Stimulated activated CD8-positive, alpha-beta memory T cell treated with anti-CD3 and anti-CD28 coated beads, Interleukin-12 subunit alpha, Interleukin-12 subunit beta, amount 100 ng/mL, for 1 hour (primary cell): ENCODE results near the gene COG2.
"Not testable (repeated sequence)": the region's sequence is repeated elsewhere in the genome, so short reads cannot be mapped to it uniquely, and the experiment has no call there.

ENCODE experiments used
- DNase-seq: peaks from one replicate; pipeline ENCODE4 v3.0.0-alpha.2; 2020; ENCODE audit warnings: low read depth

The COG2 gene

GRCh38 chr1:230626232-230626631 lies 16.0 kb upstream of the COG2 start:
- DNase-seq: no peak

- DNase-seq: no peak
These were observed 14.5 kb upstream of the COG2 start for GRCh38 chr1:230627767-230628166.

- no peak for DNase-seq
These were observed 12.8 kb upstream of the COG2 start for GRCh38 chr1:230629511-230629910.

- no peak for DNase-seq
These were observed 10.8 kb upstream of the COG2 start for GRCh38 chr1:230631477-230631876.

- DNase-seq: no peak
These were observed 9.9 kb upstream of the COG2 start for GRCh38 chr1:230632273-230632873.

GRCh38 chr1:230633469-230633868 lies 8.8 kb upstream of the COG2 start:
- DNase-seq: no peak

GRCh38 chr1:230634384-230634783 lies 7.9 kb upstream of the COG2 start:
- no peak for DNase-seq

- no peak for DNase-seq
These were observed 5.6 kb upstream of the COG2 start for GRCh38 chr1:230636575-230637148.

- no peak for DNase-seq
These were observed 2.5 kb upstream of the COG2 start for GRCh38 chr1:230639714-230640209.

- no peak for DNase-seq
These were observed 935 bp upstream of the COG2 start for GRCh38 chr1:230641346-230641745.

GRCh38 chr1:230641900-230642262 lies 400 bp upstream of the COG2 start:
- DNase-seq: peak; percentile 2

GRCh38 chr1:230643908-230644307 lies 1.6 kb downstream of the COG2 start:
- no peak for DNase-seq

GRCh38 chr1:230646710-230647302 lies 4.5 kb downstream of the COG2 start:
- DNase-seq: no peak

GRCh38 chr1:230647321-230647720 lies 5.0 kb downstream of the COG2 start:
- DNase-seq: no peak

GRCh38 chr1:230648114-230648513 lies 5.8 kb downstream of the COG2 start:
- no peak for DNase-seq

GRCh38 chr1:230650300-230650699 lies 8.0 kb downstream of the COG2 start:
- DNase-seq: no peak

GRCh38 chr1:230651235-230651634 lies 9.0 kb downstream of the COG2 start:
- DNase-seq: no peak

GRCh38 chr1:230656719-230657118 lies 14.4 kb downstream of the COG2 start:
- not testable (repeated sequence) for DNase-seq

- DNase-seq: not testable (repeated sequence)
These were observed 15.8 kb downstream of the COG2 start for GRCh38 chr1:230658103-230658502.

- DNase-seq: no peak
These were observed 16.4 kb downstream of the COG2 start for GRCh38 chr1:230658691-230659090.

GRCh38 chr1:230661976-230662375 lies 19.7 kb downstream of the COG2 start:
- DNase-seq: no peak

- DNase-seq: no peak
These were observed 25.9 kb downstream of the COG2 start for GRCh38 chr1:230668227-230668626.

- no peak for DNase-seq
These were observed 27.3 kb downstream of the COG2 start for GRCh38 chr1:230669543-230669942.

GRCh38 chr1:230674581-230674980 lies 32.3 kb downstream of the COG2 start:
- DNase-seq: no peak
